Measurements from ENCODE around the gene ISY1. TPM values are rescaled to one million over a fixed set of nuclear protein-coding genes. Genes with fewer than 3 reads are reported as not detected.
"Not testable (repeated sequence)": the region's sequence is repeated elsewhere in the genome, so short reads cannot be mapped to it uniquely, and the experiment has no call there.

The ISY1 gene
- total RNA-seq, 4 donors from 2014 or later: 1.6 to 14.2 (median 7.2) TPM

GRCh38 chr3:129173725-129174124 is 12.9 kb upstream of the ISY1 start:
- H3K27ac ChIP-seq: peak overlapping the region in 1 of 4 donors; percentile 6
- no peak for DNase-seq
- no peaks in the 10 kb centered on the region for H3K9me3 ChIP-seq
- H3K4me1 ChIP-seq: peaks cover 19 to 70% (median 38%) of the 10 kb centered on the region in 4 donors
- intact Hi-C loops (cut with DNase I; ENCODE audit: low total_unique reads) (no loop called here), in situ Hi-C loops (cut with MboI; ENCODE audit: low pct_ligation_motif_present in 1 of 4, low pct_unique_long_range_greater_than_20kb in 1 of 4, low sequenced_read_pairs in 3 of 4) (no loop called here)
- peaks cover 0 to 28% (median 13%) of the 10 kb centered on the region in 4 donors for H3K36me3 ChIP-seq
- H3K4me3 ChIP-seq: no peak overlapping the region
- H3K27me3 ChIP-seq: no peaks in the 10 kb centered on the region
- 39 to 48% methylated on average over 4 of the region's 4 CpGs for WGBS, 2 donors (ENCODE audit: low coverage in 1 of 2)
- TF ChIP-seq POLR2A (IDR thresholded peaks at IDR 0.05) (no peak), EP300 (IDR thresholded peaks at IDR 0.05; ENCODE audit: low read depth) (no peak), POLR2AphosphoS5 (IDR thresholded peaks at IDR 0.05) (no peak), CTCF (IDR thresholded peaks at IDR 0.05) (no peak)

- H3K27ac ChIP-seq: peak overlapping the region in 1 of 4 donors; percentile 6
- no peaks in the 10 kb centered on the region for H3K27me3 ChIP-seq
- H3K9me3 ChIP-seq: no peaks in the 10 kb centered on the region
- in situ Hi-C loops (cut with MboI; ENCODE audit: low pct_ligation_motif_present in 1 of 4, low pct_unique_long_range_greater_than_20kb in 1 of 4, low sequenced_read_pairs in 3 of 4): no loop called here
- H3K4me3 ChIP-seq: no peak overlapping the region
- 41 to 47% methylated on average over 2 of the region's 2 CpGs for WGBS, 2 donors (ENCODE audit: low coverage in 1 of 2)
- no peak for DNase-seq
- intact Hi-C loops (cut with DNase I; ENCODE audit: low total_unique reads): no loop called here
- H3K4me1 ChIP-seq: peaks cover 16 to 65% (median 33%) of the 10 kb centered on the region in 4 donors
- H3K36me3 ChIP-seq: peaks cover 0 to 28% (median 13%) of the 10 kb centered on the region in 4 donors
- TF ChIP-seq CTCF (IDR thresholded peaks at IDR 0.05): no peak
- TF ChIP-seq EP300 (IDR thresholded peaks at IDR 0.05; ENCODE audit: low read depth): no peak
- TF ChIP-seq POLR2A (IDR thresholded peaks at IDR 0.05): no peak
- no peak for TF ChIP-seq POLR2AphosphoS5 (IDR thresholded peaks at IDR 0.05)
Measured at GRCh38 chr3:129173206-129173605, 12.3 kb upstream of the ISY1 start.

- Histone ChIP-seq H3K27ac (no peak overlapping the region), H3K27me3 (no peaks in the 10 kb centered on the region), H3K36me3 (peaks cover 0 to 52% (median 24%) of the 10 kb centered on the region in 4 donors), H3K4me3 (no peak overlapping the region), H3K9me3 (no peaks in the 10 kb centered on the region), H3K4me1 (peaks cover 5 to 16% (median 10%) of the 10 kb centered on the region in 4 donors)
- intact Hi-C loops (cut with DNase I; ENCODE audit: low total_unique reads): no loop called here
- TF ChIP-seq CTCF (IDR thresholded peaks at IDR 0.05): no peak
- TF ChIP-seq POLR2A (IDR thresholded peaks at IDR 0.05): no peak
- no peak for TF ChIP-seq EP300 (IDR thresholded peaks at IDR 0.05; ENCODE audit: low read depth)
- no peak for TF ChIP-seq POLR2AphosphoS5 (IDR thresholded peaks at IDR 0.05)
- in situ Hi-C loops (cut with MboI; ENCODE audit: low pct_ligation_motif_present in 1 of 4, low pct_unique_long_range_greater_than_20kb in 1 of 4, low sequenced_read_pairs in 3 of 4): loop anchor here in 1 of 4 donors (5.0 kb wide), 1 partner anchor 81 kb away; the partner anchor contains the start of gene COPG1
- WGBS, 2 donors (ENCODE audit: low coverage in 1 of 2): 89 to 92% methylated on average over 11 to 15 of the region's 15 CpGs
- DNase-seq: no peak
Measured at GRCh38 chr3:129166579-129167332, 5.9 kb upstream of the ISY1 start.

- DNase-seq; H3K4me3 ChIP-seq; H3K27me3 ChIP-seq; H3K27ac ChIP-seq; H3K9me3 ChIP-seq; intact Hi-C loops (cut with DNase I; ENCODE audit: low total_unique reads): not testable (repeated sequence)
- WGBS, 2 donors (ENCODE audit: low coverage in 1 of 2): 96 to 100% methylated on average over 2 to 8 of the region's 8 CpGs
- in situ Hi-C loops (cut with MboI; ENCODE audit: low pct_ligation_motif_present in 1 of 4, low pct_unique_long_range_greater_than_20kb in 1 of 4, low sequenced_read_pairs in 3 of 4): loop anchor here in 1 of 4 donors (5.0 kb wide), 1 partner anchor 82 kb away; the partner anchor contains the start of gene COPG1
- Histone ChIP-seq H3K36me3 (peaks cover 0 to 42% (median 19%) of the 10 kb centered on the region in 4 donors), H3K4me1 (peaks cover 5 to 14% (median 10%) of the 10 kb centered on the region in 4 donors)
Measured at GRCh38 chr3:129165594-129165993, 4.7 kb upstream of the ISY1 start.
